IMR-90 (cell line): Measurements from ENCODE around the gene TPCN1. TPM values are rescaled to one million over a fixed set of nuclear protein-coding genes. Genes with fewer than 3 reads are reported as not detected.

Source experiments
- ATAC-seq: fragments of 200-7000 bp; cut with Tn5 transposase; 2 replicates; pipeline ENCODE4 v1.9.1; 2020; ENCODE audit warnings: low read depth, mild to moderate bottlenecking, moderate library complexity
- BruUV-seq: library from RNA; stranded (reverse); fragments of 400-500 nt; replicated peaks from 2 replicates; lab custom pipeline; 2021; lab: Mats Ljungman, UMichigan
- CTCF ChIA-PET: fragments of 300-600 bp; formaldehyde crosslinking; extraction: SDS; loops from one replicate; lab custom pipeline; 2021; ENCODE audit warnings: antibody characterized with exemption; lab: Yijun Ruan, JAX
- POLR2A ChIA-PET: fragments of 300-600 bp; sonication (Branson Sonifier 250); formaldehyde crosslinking; loops from one replicate; lab custom pipeline; 2022; ENCODE audit warnings: antibody characterized with exemption; ENCODE audit not compliant: unreplicated experiment; lab: Charles Lee
- DNase-seq: peaks from one replicate; pipeline ENCODE4 v3.0.0; 2013
- H2AFZ ChIP-seq: replicated peaks from 2 replicates; pipeline ENCODE3; 2013; ENCODE audit warnings: low read length, mild to moderate bottlenecking; ENCODE audit not compliant: poor library complexity
- H2AK5ac ChIP-seq: 2 replicates; pipeline ENCODE4 v1.6.1; 2013; ENCODE audit warnings: low read depth, low read length, inconsistent platforms
- H2AK9ac ChIP-seq: replicated peaks from 2 replicates; pipeline ENCODE3; 2013; ENCODE audit warnings: mild to moderate bottlenecking, low read depth, low read length, moderate library complexity; ENCODE audit not compliant: poor library complexity
- H2BK120ac ChIP-seq: 2 replicates; pipeline ENCODE4 v1.6.1; 2013; ENCODE audit warnings: low read depth, low read length, inconsistent platforms
- H2BK15ac ChIP-seq: 3 replicates; pipeline ENCODE4 v1.6.1; 2013; ENCODE audit warnings: low read depth, low read length, inconsistent platforms
- H2BK20ac ChIP-seq: 2 replicates; pipeline ENCODE4 v1.6.1; 2013; ENCODE audit warnings: low read depth, mild to moderate bottlenecking, inconsistent platforms, low read length, moderate library complexity
- H2BK5ac ChIP-seq: 2 replicates; pipeline ENCODE4 v1.6.1; 2013; ENCODE audit warnings: mild to moderate bottlenecking, low read depth, low read length, inconsistent platforms; ENCODE audit not compliant: poor library complexity, severe bottlenecking
- H3K14ac ChIP-seq: replicated peaks from 2 replicates; pipeline ENCODE4 v1.6.1; 2013; ENCODE audit warnings: low read depth, low read length, inconsistent platforms
- H3K18ac ChIP-seq: 2 replicates; pipeline ENCODE4 v1.6.1; 2013; ENCODE audit warnings: low read depth, low read length, control low read depth
- H3K23ac ChIP-seq: 2 replicates; pipeline ENCODE4 v1.6.1; 2013; ENCODE audit warnings: low read depth, low read length, inconsistent platforms
- H3K27ac ChIP-seq: 2 replicates; pipeline ENCODE4 v1.5.1; 2013; ENCODE audit warnings: mild to moderate bottlenecking, control low read depth, low read length; ENCODE audit not compliant: insufficient read depth
- H3K27me3 ChIP-seq: 2 replicates; pipeline ENCODE4 v1.6.1; 2013; ENCODE audit warnings: low read length; ENCODE audit not compliant: control insufficient read depth, insufficient read depth
- H3K36me3 ChIP-seq: 2 replicates; pipeline ENCODE4 v1.6.1; 2013; ENCODE audit warnings: low read length, mixed read lengths; ENCODE audit not compliant: control insufficient read depth, insufficient read depth
- H3K4ac ChIP-seq: 2 replicates; pipeline ENCODE4 v1.6.1; 2013; ENCODE audit warnings: low read depth, low read length, inconsistent platforms
- H3K4me1 ChIP-seq: 2 replicates; pipeline ENCODE4 v1.6.1; 2013; ENCODE audit warnings: low read length, mixed read lengths; ENCODE audit not compliant: control insufficient read depth, insufficient read depth
- H3K4me2 ChIP-seq: 2 replicates; pipeline ENCODE4 v1.6.1; 2013; ENCODE audit warnings: low read depth, mild to moderate bottlenecking, control low read depth, low read length, moderate library complexity
- H3K4me3 ChIP-seq: 2 replicates; pipeline ENCODE4 v1.5.1; 2013; ENCODE audit warnings: low read depth, mild to moderate bottlenecking, control low read depth, low read length, moderate library complexity; ENCODE audit not compliant: insufficient read depth
- H3K56ac ChIP-seq: 2 replicates; pipeline ENCODE4 v1.6.1; 2013; ENCODE audit warnings: low read length, inconsistent platforms; ENCODE audit not compliant: insufficient read depth; ENCODE audit errors: extremely low read depth
- H3K79me1 ChIP-seq, 2 experiments: 2 replicates each; pipeline ENCODE4 v1.6.1; 2013; ENCODE audit warnings: low read length in 2 of 2, inconsistent platforms in 1 of 2, low read depth in 1 of 2
- H3K9ac ChIP-seq: 2 replicates; pipeline ENCODE4 v1.6.1; 2013; ENCODE audit warnings: low read depth, low read length, control low read depth
- H3K9me1 ChIP-seq: 2 replicates; pipeline ENCODE4 v1.6.1; 2013; ENCODE audit warnings: low read length, inconsistent platforms; ENCODE audit not compliant: insufficient read depth
- H3K9me3 ChIP-seq: 2 replicates; pipeline ENCODE4 v1.6.1; 2013; ENCODE audit warnings: low read length; ENCODE audit not compliant: control insufficient read depth, insufficient read depth
- H4K20me1 ChIP-seq: 2 replicates; pipeline ENCODE4 v1.6.1; 2013; ENCODE audit warnings: low read length, inconsistent platforms; ENCODE audit not compliant: insufficient read depth
- H4K5ac ChIP-seq: 2 replicates; pipeline ENCODE4 v1.6.1; 2013; ENCODE audit warnings: mild to moderate bottlenecking, low read depth, low read length, control low read depth
- H4K8ac ChIP-seq, 2 experiments: 2 replicates each; pipeline ENCODE4 v1.6.1; 2013; ENCODE audit warnings: low read depth in 2 of 2, low read length in 2 of 2, control low read depth in 1 of 2, inconsistent platforms in 1 of 2
- H4K91ac ChIP-seq: 2 replicates; pipeline ENCODE4 v1.6.1; 2013; ENCODE audit warnings: low read depth, low read length, inconsistent platforms; ENCODE audit not compliant: insufficient read depth
- CEBPB ChIP-seq: IDR thresholded peaks from 2 replicates; pipeline ENCODE4 v1.6.1; 2012; ENCODE audit warnings: low read depth, low read length, improper control_type of control experiment
- CHD1 ChIP-seq: IDR thresholded peaks from 2 replicates; pipeline ENCODE4 v1.6.1; 2012; ENCODE audit warnings: low read depth, low read length, improper control_type of control experiment
- FOS ChIP-seq: fragments of 150-350 bp; IDR thresholded peaks from 2 replicates; pipeline ENCODE4 v1.6.1; 2016; ENCODE audit warnings: low read depth, low read length
- MAFK ChIP-seq: IDR thresholded peaks from 2 replicates; pipeline ENCODE4 v1.6.1; 2012; ENCODE audit warnings: low read depth, low read length, improper control_type of control experiment
- MAZ ChIP-seq: IDR thresholded peaks from 2 replicates; pipeline ENCODE4 v1.6.1; 2012; ENCODE audit warnings: low read depth, mild to moderate bottlenecking, low read length, improper control_type of control experiment, moderate library complexity, borderline replicate concordance
- MXI1 ChIP-seq: IDR thresholded peaks from 2 replicates; pipeline ENCODE4 v1.6.1; 2012; ENCODE audit warnings: low read depth, mild to moderate bottlenecking, low read length, moderate library complexity, borderline replicate concordance
- NFE2L2 ChIP-seq: fragments of 150-350 bp; IDR thresholded peaks from 2 replicates; pipeline ENCODE4 v1.6.1; 2016; ENCODE audit warnings: low read depth, mild to moderate bottlenecking, low read length
- RAD21 ChIP-seq: IDR thresholded peaks from 2 replicates; pipeline ENCODE4 v1.6.1; 2012; ENCODE audit warnings: low read length, improper control_type of control experiment
- RCOR1 ChIP-seq: IDR thresholded peaks from 2 replicates; pipeline ENCODE4 v1.6.1; 2012; ENCODE audit warnings: mild to moderate bottlenecking, low read length, improper control_type of control experiment; ENCODE audit not compliant: insufficient replicate concordance
- WGBS, 2 experiments: methylation state at CpG; one replicate each; pipeline versions ENCODE4 v1.1.5 to v1.1.7; 2013; ENCODE audit warnings: missing lambda C conversion rate in 2 of 2; ENCODE audit not compliant: insufficient read length in 1 of 2; ENCODE audit errors: extremely low coverage in 2 of 2; 5-methylcytosine and 5-hydroxymethylcytosine counted together
- dilution Hi-C: fragments of 300-500 bp; cut with HindIII; formaldehyde crosslinking; loops from one replicate; pipeline ENCODE4 v1.14.3; 2018; ENCODE audit warnings: low sequenced_read_pairs; ENCODE audit not compliant: unreplicated experiment
- in situ Hi-C: fragments of 300-500 bp; cut with MboI; formaldehyde crosslinking; loops from 3 replicates; pipeline ENCODE4 v1.14.3; 2019; ENCODE audit warnings: low sequenced_read_pairs, inconsistent platforms, mixed read lengths
- intact Hi-C: fragments of 100-400 bp; cut with micrococcal nuclease; formaldehyde crosslinking; loops from 2 replicates; pipeline ENCODE4 v1.10.0; 2022
- polyA plus RNA-seq, 3 experiments: library from polyadenylated mRNA; depleted of rRNA; stranded (reverse); fragments of >200 nt; gene quantifications; 2 replicates each; pipeline ENCODE4 v1.2.3, GENCODE V29; 2012; ENCODE audit warnings: low replicate concordance in 1 of 3
- total RNA-seq: library from RNA; depleted of rRNA; stranded (reverse); fragments of >200 nt; gene quantifications from 2 replicates; pipeline ENCODE4 v1.2.3, GENCODE V29; 2012
- TF ChIP-seq, protein P1 (sequence below): fragments of 150-350 bp; IDR thresholded peaks from 2 replicates; pipeline ENCODE4 v1.6.1; 2017; ENCODE audit warnings: mild to moderate bottlenecking, antibody characterized with exemption, low read length, low read depth

Gene TPCN1
- total and polyA plus RNA-seq, 2 of the 4 experiments (the other 2 are of a cell fraction): 2.0 to 13.2 TPM

DNA sequence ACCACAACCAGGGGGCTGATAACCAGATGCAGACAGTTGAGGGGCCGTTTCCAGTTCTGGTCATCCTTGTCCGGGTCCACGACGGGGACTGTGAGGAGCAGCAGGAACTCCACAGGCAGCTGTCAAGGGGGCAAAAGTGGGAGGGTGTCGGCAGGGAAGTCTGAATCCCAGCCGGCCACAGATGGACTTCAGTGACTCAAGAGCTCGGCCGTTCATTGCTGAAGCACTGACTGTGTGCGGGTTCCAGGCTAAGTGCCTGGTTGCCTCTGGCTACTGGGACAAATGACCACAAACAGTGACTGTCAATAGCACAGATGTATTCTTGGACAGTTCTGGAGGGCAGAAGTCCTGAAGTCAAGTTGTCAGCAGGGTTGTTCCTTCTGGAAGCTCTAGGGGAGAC, 94.1 kb downstream of the TPCN1 start:
- H2BK120ac ChIP-seq: no peak overlapping the region
- H2AK5ac ChIP-seq: no peak overlapping the region
- POLR2A ChIA-PET: no interaction called here
- no peak overlapping the region for H2BK15ac ChIP-seq
- no peak overlapping the region for H3K4me3 ChIP-seq
- H2AK9ac ChIP-seq: no peak overlapping the region
- no peaks in the 10 kb centered on the region for H4K20me1 ChIP-seq
- H3K14ac ChIP-seq: no peak overlapping the region
- H3K36me3 ChIP-seq: peaks cover 8% of the 10 kb centered on the region
- no TSS peak for BruUV-seq
- intact Hi-C loops (no loop called here), in situ Hi-C loops (loop anchor here (10.0 kb wide), 1 partner anchor 599 kb away; no protein-coding TSS in a partner anchor), dilution Hi-C loops (no loop called here)
- no peak overlapping the region for H3K4me2 ChIP-seq
- no peak overlapping the region for H2AFZ ChIP-seq
- H3K18ac ChIP-seq: no peak overlapping the region
- H2BK5ac ChIP-seq: no peak overlapping the region
- 86% methylated on average over 7 of the region's 9 CpGs; no CpG with 5 or more reads in 1 of the 2 experiments for WGBS, 2 experiments
- H3K79me1 ChIP-seq: no peaks in the 10 kb centered on the region
- CTCF ChIA-PET: interaction anchor here (0.8 kb wide), 1 partner anchor 8 kb away, joined by 3 read pairs; no protein-coding TSS in a partner anchor
- peaks cover 3% of the 10 kb centered on the region; the same call in 1 of the 2 replicates for H3K9me1 ChIP-seq
- no peak overlapping the region for H3K9ac ChIP-seq
- TF ChIP-seq, protein P1, sequence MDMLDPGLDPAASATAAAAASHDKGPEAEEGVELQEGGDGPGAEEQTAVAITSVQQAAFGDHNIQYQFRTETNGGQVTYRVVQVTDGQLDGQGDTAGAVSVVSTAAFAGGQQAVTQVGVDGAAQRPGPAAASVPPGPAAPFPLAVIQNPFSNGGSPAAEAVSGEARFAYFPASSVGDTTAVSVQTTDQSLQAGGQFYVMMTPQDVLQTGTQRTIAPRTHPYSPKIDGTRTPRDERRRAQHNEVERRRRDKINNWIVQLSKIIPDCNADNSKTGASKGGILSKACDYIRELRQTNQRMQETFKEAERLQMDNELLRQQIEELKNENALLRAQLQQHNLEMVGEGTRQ: no peak
- no peak for TF ChIP-seq MAFK
- TF ChIP-seq MXI1: no peak
- no peak for TF ChIP-seq CEBPB
- no peak for TF ChIP-seq MAZ
- no peak for TF ChIP-seq NFE2L2
- no peak for TF ChIP-seq RCOR1
- no peak for TF ChIP-seq RAD21
- TF ChIP-seq FOS: no peak
- TF ChIP-seq CHD1: no peak
- ATAC-seq (no peak), DNase-seq (no peak)
- H2BK20ac ChIP-seq: no peak overlapping the region
- H3K27ac ChIP-seq: no peak overlapping the region
- H3K27me3 ChIP-seq: no peaks in the 10 kb centered on the region
- H3K56ac ChIP-seq: no peak overlapping the region
- H4K5ac ChIP-seq: no peak overlapping the region
- H4K91ac ChIP-seq: no peak overlapping the region
- no peak overlapping the region for H3K4ac ChIP-seq
- H4K8ac ChIP-seq: no peak overlapping the region
- H3K4me1 ChIP-seq: peaks cover 2% of the 10 kb centered on the region; the same call in 1 of the 2 replicates
- H3K9me3 ChIP-seq: no peaks in the 10 kb centered on the region
- no peak overlapping the region for H3K23ac ChIP-seq
